Skin of body (tissue), 2 donors: Measurements from ENCODE around the gene CD1E. TPM values are rescaled to one million over a fixed set of nuclear protein-coding genes. Genes with fewer than 3 reads are reported as not detected.
"Not testable (repeated sequence)": the region's sequence is repeated elsewhere in the genome, so short reads cannot be mapped to it uniquely, and the experiment has no call there.

Experiments used
- DNase-seq: peaks from one replicate; lab custom pipeline; 2025; lab: John Stamatoyannopoulos, UW
- total RNA-seq: library from RNA; depleted of rRNA; stranded (reverse); fragments of >200 nt; gene quantifications from one replicate; pipeline ENCODE4 v1.2.3, GENCODE V29; 2014

Gene CD1E
- total RNA-seq, result 2.7 TPM

GRCh38 chr1:158353303-158354075, at the start of gene CD1E:
Gene CD1E, plus strand, starts transcription at chr1:158353894. Its CDS starts 95 bp downstream, at chr1:158353989.
- DNase-seq, result no peak

DNA sequence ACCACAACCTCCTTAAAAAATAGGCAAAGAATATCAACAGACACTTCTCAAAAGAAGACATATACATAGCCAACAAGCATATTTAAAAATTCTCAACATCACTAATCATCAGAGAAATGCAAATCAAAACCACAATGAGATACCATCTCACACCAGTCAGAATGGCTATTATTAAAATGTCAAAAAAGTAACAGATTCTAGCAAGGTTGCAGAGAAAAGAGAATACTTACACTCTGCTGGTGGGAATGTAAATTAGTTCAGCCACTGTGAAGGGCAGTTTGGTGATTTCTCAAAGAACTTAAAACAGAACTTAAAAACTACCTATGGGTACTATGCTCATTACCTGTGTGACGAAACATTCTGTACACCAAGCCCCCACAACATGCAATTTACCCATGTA, 43.1 kb upstream of the CD1E start:
- no peak for DNase-seq

GRCh38 chr1:158311066-158311465, 42.6 kb upstream of the CD1E start:
- DNase-seq, result no peak

DNA sequence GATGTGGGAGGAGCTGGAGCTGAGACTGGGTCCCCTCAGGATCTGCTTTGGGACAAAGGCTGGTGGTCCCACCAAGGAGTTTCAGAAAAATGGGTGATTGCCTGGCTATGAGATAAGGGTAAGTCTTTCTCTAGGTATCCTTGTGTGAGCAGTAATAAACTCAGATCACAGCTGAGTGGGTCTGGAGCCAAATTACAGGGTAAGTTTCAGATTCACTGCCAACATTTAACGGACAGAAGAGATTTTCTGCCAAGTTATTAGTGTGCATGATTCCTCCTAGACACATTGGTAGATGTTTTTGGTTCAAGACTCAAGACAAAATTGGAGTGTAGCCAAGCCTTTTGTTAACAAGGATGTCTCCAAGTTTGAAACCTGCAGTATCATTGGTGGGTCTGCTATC, 29.8 kb upstream of the CD1E start:
- no peak for DNase-seq

- DNase-seq, result no peak
Measured at GRCh38 chr1:158324395-158324794, 29.3 kb upstream of the CD1E start.

DNA sequence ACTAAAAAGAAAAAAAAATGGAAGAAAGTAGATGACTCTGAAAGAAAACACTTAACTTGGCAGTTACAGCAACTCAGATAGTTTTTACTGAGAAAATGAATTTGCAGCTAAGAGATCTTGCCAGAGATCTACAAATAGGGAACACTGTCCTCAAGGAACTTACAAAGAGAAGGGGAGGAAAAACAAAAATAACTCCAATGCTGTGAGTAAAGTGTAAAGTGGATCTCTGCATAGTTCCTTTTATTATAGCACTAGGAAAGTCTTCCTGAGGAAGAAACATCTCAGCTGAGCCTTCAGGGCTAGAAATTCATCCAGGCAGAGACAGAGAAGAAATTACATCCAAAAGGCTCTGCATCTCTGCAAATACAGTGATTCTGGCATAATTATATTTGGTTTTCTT, 26.2 kb upstream of the CD1E start:
- DNase-seq, result no peak

DNA sequence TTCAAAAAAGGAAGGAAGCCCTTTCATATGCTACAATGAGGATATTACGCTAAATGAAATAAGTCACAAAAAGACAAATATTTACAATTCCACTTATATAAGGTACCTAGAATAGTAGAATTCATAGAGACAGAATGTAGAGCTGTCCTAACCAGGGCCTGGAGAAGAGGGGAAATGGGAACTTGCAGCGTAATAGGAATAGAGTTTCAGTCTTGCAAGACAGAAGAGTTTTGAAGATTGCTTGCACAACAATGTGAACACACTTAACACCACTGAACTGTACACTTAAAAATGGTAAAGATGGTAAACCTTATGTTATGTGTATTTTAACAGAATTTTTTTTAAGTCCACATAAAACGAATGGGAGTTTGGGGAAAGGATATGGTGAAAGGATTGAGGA, 25.3 kb upstream of the CD1E start:
- DNase-seq, result no peak

- DNase-seq, result no peak
Measured at GRCh38 chr1:158329300-158329699, 24.4 kb upstream of the CD1E start.

GRCh38 chr1:158329733-158330132, 24.0 kb upstream of the CD1E start:
- DNase-seq, result no peak

GRCh38 chr1:158330391-158331105, 23.1 kb upstream of the CD1E start:
- no peak for DNase-seq

GRCh38 chr1:158331106-158331425, 22.6 kb upstream of the CD1E start:
- DNase-seq, result no peak

DNA sequence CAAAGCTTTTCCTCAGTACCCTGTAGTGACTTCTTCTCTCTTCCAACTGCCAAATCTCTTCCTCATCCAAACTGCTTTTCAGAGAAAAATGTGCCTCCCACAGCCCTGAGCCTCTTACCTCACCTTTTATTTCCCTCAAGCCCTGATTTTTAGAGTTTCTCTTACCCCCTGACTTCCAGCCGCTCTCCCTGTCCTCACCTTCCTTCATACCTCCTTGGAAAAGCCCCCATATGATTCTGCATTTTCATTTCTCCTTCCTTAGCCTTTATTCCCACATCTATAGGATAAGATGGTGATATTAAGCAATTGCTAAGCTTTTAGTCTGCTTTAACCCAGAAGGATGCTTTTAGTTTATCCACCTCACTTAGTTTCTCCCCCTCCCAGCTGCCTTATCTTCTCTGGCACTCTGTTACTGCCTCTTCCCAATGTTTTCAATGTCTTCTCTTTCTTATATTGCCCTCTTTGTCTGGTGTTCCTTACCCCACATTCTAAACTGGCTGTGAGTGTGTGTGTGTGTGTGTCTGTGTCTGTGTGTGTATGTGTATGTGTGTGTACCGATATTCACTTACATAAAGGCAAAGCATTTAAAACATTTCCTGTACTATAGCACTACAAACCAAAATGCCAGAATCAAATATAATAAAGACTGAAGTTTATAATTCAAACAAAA, 22.1 kb upstream of the CD1E start, which contains the start of gene CD1B:
Gene CD1B, minus strand, starts transcription at position 51 of the 670 bp plus-strand sequence. CDS start 108 bp downstream, outside the sequence.
- DNase-seq, result no peak

DNA sequence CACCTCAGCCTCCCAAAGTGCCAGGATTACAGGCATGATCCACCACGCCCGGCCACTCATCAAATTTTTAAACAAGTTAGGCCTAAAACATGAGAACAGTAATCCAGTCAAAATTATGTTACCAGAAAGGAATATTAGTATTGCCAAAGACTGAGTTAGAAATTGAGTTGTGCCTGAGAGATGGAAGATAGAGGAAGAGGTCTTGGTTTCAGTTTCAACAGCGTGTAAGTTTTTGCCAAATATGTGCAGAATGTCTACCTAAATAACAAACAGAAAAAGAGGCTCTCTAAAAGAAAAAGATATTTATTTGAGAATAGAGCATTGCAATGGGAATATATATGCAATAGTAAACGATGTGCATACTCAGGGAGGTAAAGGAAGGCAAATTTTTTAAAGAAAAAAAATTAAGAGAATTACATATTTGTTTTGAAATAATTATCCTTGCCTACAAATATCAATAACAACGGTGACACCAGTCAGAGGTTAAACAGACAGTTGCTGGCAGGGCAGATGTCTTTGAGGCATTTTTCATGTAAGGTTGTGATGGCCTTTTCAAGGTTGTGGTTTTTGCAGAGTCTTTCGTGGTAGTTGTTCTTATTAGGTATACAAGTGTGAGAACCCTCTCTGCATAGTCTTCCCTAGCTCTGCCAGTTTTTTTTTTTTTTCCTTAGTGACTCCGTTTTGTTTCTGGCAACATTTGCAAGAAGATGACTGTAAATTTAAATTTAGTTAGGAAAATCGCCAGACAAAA, 20.1 kb upstream of the CD1E start:
- no peak for DNase-seq

DNA sequence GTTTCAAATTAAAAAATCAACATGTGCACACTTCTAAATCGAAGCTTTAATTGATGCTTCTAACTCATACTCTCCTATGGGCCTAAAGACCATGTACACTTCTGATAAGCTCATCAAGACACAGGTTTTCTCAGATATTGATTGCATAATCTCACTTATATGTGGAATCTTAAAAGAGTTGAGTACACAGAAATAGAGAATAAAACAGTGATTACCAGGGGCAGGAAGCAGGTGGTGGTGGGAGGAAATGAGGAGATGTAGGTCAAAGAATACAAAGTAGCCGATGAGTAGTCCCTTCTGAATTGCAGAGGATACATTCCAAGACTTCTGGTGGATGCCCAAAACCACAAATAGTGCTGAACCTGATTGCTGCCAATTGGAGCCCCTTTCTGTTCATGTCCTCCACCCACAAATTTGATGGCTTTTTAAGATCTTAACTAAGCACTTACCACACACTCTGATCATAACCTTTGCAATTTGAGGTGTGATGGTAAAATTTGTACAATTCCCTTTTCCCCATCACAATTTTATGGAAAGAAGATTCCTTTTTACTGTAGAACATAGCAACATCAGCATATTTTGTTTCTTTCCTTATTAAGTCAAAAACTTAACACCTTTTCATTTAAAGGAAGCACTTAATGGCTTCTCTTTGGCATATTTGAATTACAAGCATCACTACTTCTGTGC, 19.0 kb upstream of the CD1E start:
- no peak for DNase-seq

DNA sequence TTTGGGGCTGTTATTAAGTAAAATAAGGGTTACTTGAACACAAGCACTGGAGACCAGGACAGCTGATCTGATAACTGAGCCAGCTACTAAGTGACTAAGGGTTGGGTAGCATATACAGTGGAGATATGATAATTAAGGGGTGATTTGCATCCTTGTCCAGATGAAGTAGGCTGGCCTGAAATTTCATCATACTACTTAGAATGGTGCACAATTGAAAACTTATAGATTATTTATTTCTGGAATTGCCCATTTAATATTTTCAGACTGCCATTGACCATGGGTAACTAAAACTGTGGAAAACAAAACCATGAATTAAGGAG, 18.5 kb upstream of the CD1E start:
- no peak for DNase-seq

DNA sequence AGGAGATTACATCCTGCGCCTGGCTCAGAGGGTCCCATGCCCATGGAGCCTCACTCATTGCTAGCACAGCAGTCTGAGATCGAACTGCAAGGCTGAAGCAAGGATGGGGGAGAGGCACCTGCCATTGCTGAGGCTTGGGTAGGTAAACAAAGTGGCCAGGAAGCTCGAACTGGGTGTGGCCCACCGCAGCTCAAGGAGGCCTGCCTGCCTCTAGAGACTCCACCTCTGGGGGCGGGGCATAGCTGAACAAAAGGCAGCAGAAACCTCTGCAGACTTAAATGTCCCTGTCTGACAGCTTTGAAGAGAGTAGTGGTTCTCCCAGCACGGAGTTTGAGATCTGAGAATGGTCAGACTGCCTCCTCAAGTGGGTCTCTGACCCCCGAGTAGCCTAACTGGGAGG, 17.3 kb upstream of the CD1E start:
- not testable (repeated sequence) for DNase-seq

DNA sequence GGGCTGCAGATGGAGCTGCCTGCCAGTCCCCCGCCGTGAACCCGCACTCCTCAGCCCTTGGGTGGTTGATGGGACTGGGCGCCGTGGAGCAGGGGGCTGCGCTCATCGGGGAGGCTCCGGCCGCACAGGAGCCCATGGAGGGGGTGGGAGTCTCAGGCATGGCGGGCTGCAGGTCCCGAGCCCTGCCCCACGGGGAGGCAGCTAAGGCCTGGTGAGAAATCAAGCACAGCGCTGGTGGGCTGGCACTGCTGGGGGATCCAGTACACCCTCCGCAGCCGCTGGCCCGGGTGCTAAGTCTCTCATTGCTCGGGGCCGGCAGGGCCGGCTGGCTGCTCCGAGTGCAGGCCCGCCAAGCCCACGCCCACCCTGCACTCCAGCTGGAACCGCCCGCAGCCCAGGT, 4.7 kb upstream of the CD1E start:
- not testable (repeated sequence) for DNase-seq

DNA sequence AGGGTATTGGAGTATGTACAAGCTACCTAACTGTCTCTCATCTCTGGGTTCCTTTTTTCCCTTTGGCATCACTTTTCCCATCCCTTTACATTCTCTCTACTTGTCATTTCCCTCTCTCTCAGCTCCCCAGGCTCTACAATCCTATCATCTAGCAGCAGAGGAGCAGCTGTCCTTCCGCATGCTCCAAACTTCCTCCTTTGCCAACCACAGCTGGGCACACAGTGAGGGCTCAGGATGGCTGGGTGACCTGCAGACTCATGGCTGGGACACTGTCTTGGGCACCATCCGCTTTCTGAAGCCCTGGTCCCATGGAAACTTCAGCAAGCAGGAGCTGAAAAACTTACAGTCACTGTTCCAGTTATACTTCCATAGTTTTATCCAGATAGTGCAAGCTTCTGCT, 561 bp downstream of the CD1E start:
- no peak for DNase-seq

DNA sequence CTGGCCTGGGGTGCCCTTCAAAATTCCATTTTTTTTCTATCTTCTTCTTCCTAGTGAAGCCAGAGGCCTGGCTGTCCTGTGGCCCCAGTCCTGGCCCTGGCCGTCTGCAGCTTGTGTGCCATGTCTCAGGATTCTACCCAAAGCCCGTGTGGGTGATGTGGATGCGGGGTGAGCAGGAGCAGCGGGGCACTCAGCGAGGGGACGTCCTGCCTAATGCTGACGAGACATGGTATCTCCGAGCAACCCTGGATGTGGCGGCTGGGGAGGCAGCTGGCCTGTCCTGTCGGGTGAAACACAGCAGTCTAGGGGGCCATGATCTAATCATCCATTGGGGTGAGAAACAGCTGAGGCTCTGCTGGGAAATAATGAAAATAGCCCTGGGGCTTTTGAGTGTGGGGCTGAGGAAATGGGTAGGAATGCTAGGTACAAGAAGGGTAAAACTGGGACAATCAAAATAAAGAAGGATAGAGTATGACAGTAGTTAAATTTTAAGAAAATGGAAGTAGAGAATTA, 2.1 kb downstream of the CD1E start:
- no peak for DNase-seq

- no peak for DNase-seq
Measured at GRCh38 chr1:158356616-158357015, 2.9 kb downstream of the CD1E start.

DNA sequence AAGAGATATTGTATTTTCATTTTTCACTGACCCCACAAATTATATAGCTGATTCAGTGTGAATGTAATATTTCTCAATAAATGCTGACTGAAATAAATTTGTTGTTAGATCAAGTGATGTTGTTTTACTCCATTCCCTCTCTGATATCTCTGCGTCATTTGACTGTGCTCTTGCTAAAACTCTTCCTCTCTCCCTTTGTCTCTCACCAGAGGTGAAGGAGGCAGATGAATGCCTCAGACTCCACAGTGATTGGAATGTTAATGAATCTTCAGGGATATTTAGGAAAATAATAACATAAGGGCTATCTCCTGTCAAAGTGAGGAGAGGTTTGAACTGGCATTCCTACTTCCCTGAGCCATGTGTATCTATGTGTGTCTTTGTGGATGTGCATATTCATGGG, 3.7 kb downstream of the CD1E start:
- no peak for DNase-seq
